Cardiac fibroblast (primary cell): ENCODE measurements around the gene PARVG.

Experiments used
- DNase-seq, 2 donors: peaks; one replicate each; pipeline versions ENCODE4 v3.0.0 to v3.0.0-alpha.2; 2010; ENCODE audit warnings: low read depth in 2 of 2
- H3K4me3 ChIP-seq, 2 donors: replicated peaks in 1 of 2; 1 replicate in 1 of 2; 2 replicates in 1 of 2; pipeline ENCODE4 v1.5.1; 2011; ENCODE audit warnings: low read depth in 2 of 2, low read length in 2 of 2, mild to moderate bottlenecking in 2 of 2, moderate library complexity in 1 of 2
- CTCF ChIP-seq: IDR thresholded peaks from one replicate; pipeline ENCODE4 v1.5.1; 2011; ENCODE audit warnings: low read depth, mild to moderate bottlenecking, low read length, inconsistent platforms

The PARVG gene

GRCh38 chr22:44136112-44136511, 44.6 kb upstream of the PARVG start:
- DNase-seq = no peak
- no peak for TF ChIP-seq CTCF

GRCh38 chr22:44136786-44137185, 43.9 kb upstream of the PARVG start:
- H3K4me3 ChIP-seq = no peak overlapping the region
- TF ChIP-seq CTCF = no peak
- no peak for DNase-seq

More at GRCh38 chr22:44136112-44136511, 44.6 kb upstream of the PARVG start:
- H3K4me3 ChIP-seq = no peak overlapping the region

- no peak for TF ChIP-seq CTCF
- H3K4me3 ChIP-seq = no peak overlapping the region
- DNase-seq = no peak
Measured at GRCh38 chr22:44137415-44137814, 43.3 kb upstream of the PARVG start.

GRCh38 chr22:44139773-44140172, 41.0 kb upstream of the PARVG start:
- H3K4me3 ChIP-seq = no peak overlapping the region
- DNase-seq = no peak
- TF ChIP-seq CTCF = no peak

- DNase-seq = no peak
- H3K4me3 ChIP-seq = no peak overlapping the region
- no peak for TF ChIP-seq CTCF
Measured at GRCh38 chr22:44142421-44143104, 38.2 kb upstream of the PARVG start.

GRCh38 chr22:44143105-44143474, 37.6 kb upstream of the PARVG start:
- no peak for DNase-seq
- no peak for TF ChIP-seq CTCF

GRCh38 chr22:44143579-44143978, 37.1 kb upstream of the PARVG start:
- no peak for DNase-seq
- no peak for TF ChIP-seq CTCF
- H3K4me3 ChIP-seq = no peak overlapping the region

More at GRCh38 chr22:44143105-44143474, 37.6 kb upstream of the PARVG start:
- no peak overlapping the region for H3K4me3 ChIP-seq
